Transverse colon (tissue), 3 donors: Measurements from ENCODE around the gene NOPCHAP1.

Experiments
- CTCF ChIP-seq, 5 experiments: fragments of 200-600 bp in 3 of 5; fragments of 450-650 bp in 2 of 5; sonication (generic) in 3 of 5; IDR thresholded peaks; 1 replicate in 2 of 5; 2 replicates in 3 of 5; pipeline ENCODE4 v1.5.1; 2016 to 2017; ENCODE audit warnings: antibody characterized with exemption in 5 of 5, inconsistent platforms in 3 of 5, mild to moderate bottlenecking in 2 of 5, moderate library complexity in 1 of 5
- POLR2A ChIP-seq: fragments of 450-650 bp; IDR thresholded peaks from one replicate; pipeline ENCODE4 v1.6.1; 2016; ENCODE audit warnings: antibody characterized with exemption, mild to moderate bottlenecking, moderate library complexity

GRCh38 chr12:105001476-105001875, 15.4 kb downstream of the NOPCHAP1 start:
- TF ChIP-seq CTCF (IDR thresholded peaks at IDR 0.05), result no peak
- TF ChIP-seq POLR2A, result no peak
